K562 (cell line): ENCODE results near the gene MRPL4. TPM values are rescaled to one million over a fixed set of nuclear protein-coding genes. Genes with fewer than 3 reads are reported as not detected.

ENCODE experiments used
- ARID2 ChIP-seq: fragments of 450-650 bp; IDR thresholded peaks from 2 replicates; pipeline ENCODE4 v1.6.1; 2017; ENCODE audit warnings: antibody characterized with exemption, mild to moderate bottlenecking
- CAMTA2 ChIP-seq: fragments of 250-450 bp; sonication (Bioruptor Pico); conservative IDR thresholded peaks from 2 replicates; pipeline ENCODE4 v1.5.1; 2022
- ESRRA ChIP-seq: fragments of 450-650 bp; IDR thresholded peaks from 2 replicates; pipeline ENCODE4 v1.6.1; 2014; ENCODE audit warnings: low read depth, mild to moderate bottlenecking, moderate library complexity, borderline replicate concordance
- ETV5 ChIP-seq: sonication (generic); formaldehyde crosslinking; IDR thresholded peaks from 2 replicates; pipeline ENCODE4 v1.4.0; 2020; ENCODE audit warnings: low read depth, mild to moderate bottlenecking, missing genetic modification reagents
- GATA2 ChIP-seq: sonication (generic); formaldehyde crosslinking; IDR thresholded peaks from 2 replicates; pipeline ENCODE4 v1.4.0; 2020; ENCODE audit warnings: mild to moderate bottlenecking, missing genetic modification reagents
- HDAC2 ChIP-seq: fragments of 450-650 bp; IDR thresholded peaks from 2 replicates; pipeline ENCODE4 v1.6.1; 2016; ENCODE audit warnings: mild to moderate bottlenecking
- HDAC6 ChIP-seq: IDR thresholded peaks from 2 replicates; pipeline ENCODE4 v1.6.1; 2012; ENCODE audit warnings: low read depth, mild to moderate bottlenecking, control low read depth, inconsistent platforms, low read length, moderate library complexity
- HNRNPH1 ChIP-seq: fragments of 200-400 bp; formaldehyde crosslinking; optimal IDR thresholded peaks from 2 replicates; pipeline ENCODE3; 2017; ENCODE audit warnings: low read depth, mild to moderate bottlenecking, low read length, moderate library complexity
- LARP7 ChIP-seq: fragments of 450-650 bp; IDR thresholded peaks from 2 replicates; pipeline ENCODE4 v1.6.1; 2016
- NFIX ChIP-seq: fragments of 250-450 bp; sonication (Bioruptor Pico); IDR thresholded peaks from 2 replicates; pipeline ENCODE4 v1.4.0; 2020; ENCODE audit warnings: low read depth, mild to moderate bottlenecking, moderate library complexity
- NFYB ChIP-seq: IDR thresholded peaks from 2 replicates; pipeline ENCODE4 v1.6.1; 2011; ENCODE audit warnings: mild to moderate bottlenecking, moderate library complexity; ENCODE audit not compliant: insufficient read length; ENCODE audit errors: extremely low read depth
- POLR2H ChIP-seq: IDR thresholded peaks from 2 replicates; pipeline ENCODE4 v1.6.1; 2016; ENCODE audit warnings: missing genetic modification characterization, low read depth, mild to moderate bottlenecking, control low read depth, missing compliant biosample characterization, moderate library complexity
- PRDM10 ChIP-seq: fragments of 450-650 bp; IDR thresholded peaks from 2 replicates; pipeline ENCODE4 v1.6.1; 2018; ENCODE audit not compliant: partially characterized antibody
- RBM17 ChIP-seq: fragments of 200-400 bp; formaldehyde crosslinking; IDR thresholded peaks from 2 replicates; pipeline ENCODE4 v1.6.1; 2017; ENCODE audit warnings: low read depth, mild to moderate bottlenecking, low read length, borderline replicate concordance
- RFX7 ChIP-seq: fragments of 250-450 bp; sonication (Bioruptor Pico); IDR thresholded peaks from 2 replicates; pipeline ENCODE4 v1.5.1; 2021; ENCODE audit warnings: mild to moderate bottlenecking
- TRIM25 ChIP-seq: fragments of 450-650 bp; IDR thresholded peaks from 2 replicates; pipeline ENCODE4 v1.7.0; 2016; ENCODE audit warnings: borderline replicate concordance
- ZNF232 ChIP-seq: sonication (generic); formaldehyde crosslinking; IDR thresholded peaks from 2 replicates; pipeline ENCODE4 v1.8.0; 2022; ENCODE audit warnings: mild to moderate bottlenecking, missing genetic modification reagents
- ZNF24 ChIP-seq: fragments of 450-650 bp; IDR thresholded peaks from 2 replicates; pipeline ENCODE4 v1.6.1; 2016
- ZNF282 ChIP-seq: sonication (generic); formaldehyde crosslinking; IDR thresholded peaks from 2 replicates; pipeline ENCODE4 v1.8.1; 2023; ENCODE audit warnings: missing genetic modification reagents
- ZNF311 ChIP-seq: fragments of 250-450 bp; sonication (Bioruptor Pico); IDR thresholded peaks from 2 replicates; pipeline ENCODE4 v1.4.0; 2020; ENCODE audit warnings: mild to moderate bottlenecking, moderate library complexity
- ZNF639 ChIP-seq, 2 experiments: fragments of 200-800 bp in 1 of 2; sonication (Bioruptor generic) in 1 of 2; sonication (generic) in 1 of 2; formaldehyde crosslinking in 1 of 2; IDR thresholded peaks in 1 of 2; conservative IDR thresholded peaks in 1 of 2; 2 replicates each; pipeline versions ENCODE4 v1.5.0 to v1.6.1; 2016 to 2020; ENCODE audit warnings: missing compliant biosample characterization in 1 of 2, missing genetic modification characterization in 1 of 2, missing genetic modification reagents in 1 of 2
- ZNF644 ChIP-seq: fragments of 200-800 bp; sonication (Bioruptor generic); IDR thresholded peaks from 2 replicates; pipeline ENCODE4 v1.6.1; 2016; ENCODE audit warnings: low read depth, missing genetic modification characterization, missing compliant biosample characterization
- ZNF707 ChIP-seq: fragments of 250-450 bp; sonication (Bioruptor Pico); conservative IDR thresholded peaks from 2 replicates; pipeline ENCODE4 v1.8.0; 2022; ENCODE audit warnings: inconsistent platforms, mild to moderate bottlenecking, moderate library complexity
- ZNF77 ChIP-seq: fragments of 250-450 bp; sonication (Bioruptor Pico); IDR thresholded peaks from 2 replicates; pipeline ENCODE4 v1.5.0; 2020
- ZNF778 ChIP-seq: fragments of 450-650 bp; formaldehyde crosslinking; IDR thresholded peaks from 2 replicates; pipeline ENCODE4 v1.4.0; 2020; ENCODE audit warnings: mild to moderate bottlenecking, moderate library complexity
- polyA plus RNA-seq, 8 experiments: library from polyadenylated mRNA; depleted of rRNA in 4 of 8; stranded (reverse) in 5 of 8; unstranded in 3 of 8; fragments of >200 nt; fragmentation: Nextera tagmentation in 2 of 8; fragmentation: Illumina TruSeq in 1 of 8; extraction: Ambion mirVana in 2 of 8; extraction: Trizol in 1 of 8; gene quantifications; 2 replicates each; pipeline versions ENCODE4 v1.2.1 to v1.2.3, GENCODE V29; 2011 to 2014; ENCODE audit warnings: inconsistent platforms in 1 of 8, missing spikeins in 1 of 8
- total RNA-seq, 7 experiments: library from RNA; depleted of rRNA in 6 of 7; stranded (reverse); fragments of >200 nt in 6 of 7; fragmentation: Illumina TruSeq in 2 of 7; extraction: Trizol in 2 of 7; gene quantifications; 2 replicates each; pipeline versions ENCODE4 v1.2.1 to v1.2.3, GENCODE V29; 2011 to 2021; ENCODE audit warnings: low replicate concordance in 1 of 7

MRPL4 gene
- total and polyA plus RNA-seq, 9 of the 15 experiments (the other 6 are each of a cell fraction or from before 2014, with no cell fraction given): 1.4 to 239 (median 64.9) TPM

DNA sequence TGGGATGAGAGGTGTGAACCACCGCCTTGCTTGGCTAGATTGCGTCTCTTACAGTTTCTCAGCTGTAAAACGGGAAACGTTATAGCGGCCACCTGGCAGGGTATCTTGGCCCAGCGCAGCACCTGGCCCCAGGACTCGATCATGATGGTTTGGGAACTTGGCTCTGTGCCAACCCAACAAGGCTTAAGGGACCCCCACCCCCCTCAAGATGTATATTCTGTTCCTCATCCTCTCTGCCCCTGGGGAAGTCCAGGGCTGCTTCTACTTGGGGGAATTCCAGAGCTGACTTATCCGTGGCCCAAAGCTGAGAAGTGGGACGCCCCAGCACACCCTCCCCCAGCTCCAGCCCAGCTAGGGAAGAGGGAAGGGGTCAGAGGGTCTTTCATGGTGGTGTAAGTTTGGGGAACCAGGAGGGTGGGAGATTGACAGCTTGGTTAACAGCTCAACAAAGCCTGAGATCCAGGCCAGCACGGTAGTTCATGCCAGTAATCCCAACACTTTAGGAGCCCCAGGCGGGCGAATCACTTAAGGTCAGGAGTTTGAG is 19.6 kb downstream of the MRPL4 start (continued):
- TF ChIP-seq ZNF282 (CRISPR knock-in tag): 0 out of 2 replicates have a peak, but pooled peaks have one; percentile 57
- TF ChIP-seq POLR2H (tag): no peak
- TF ChIP-seq NFYB: no peak
- no peak for TF ChIP-seq ETV5
- TF ChIP-seq ZNF77 (CRISPR knock-in tag): no peak
- TF ChIP-seq ZNF778 (CRISPR knock-in tag): no peak
- TF ChIP-seq TRIM25: no peak
- no peak for TF ChIP-seq GATA2 (CRISPR knock-in tag)
- TF ChIP-seq RFX7: no peak
- TF ChIP-seq ZNF644 (tag): no peak
- TF ChIP-seq NFIX (CRISPR knock-in tag): peak; percentile 98
- TF ChIP-seq PRDM10: no peak
- TF ChIP-seq ZNF24: 0 out of 2 replicates have a peak, but pooled peaks have one; percentile 9
- no peak for TF ChIP-seq ARID2
- no peak for TF ChIP-seq HDAC2
- TF ChIP-seq ZNF707 (CRISPR knock-in tag): no peak
- TF ChIP-seq ESRRA: no peak
- TF ChIP-seq ZNF311 (CRISPR knock-in tag): no peak
- no peak for TF ChIP-seq HDAC6
- TF ChIP-seq ZNF639 (CRISPR knock-in tag; conservative IDR thresholded peaks at IDR 0.05 in 1 of 2, IDR thresholded peaks at IDR 0.05 in 1 of 2): no peak
- no peak for TF ChIP-seq LARP7
- no peak for TF ChIP-seq ZNF232 (CRISPR knock-in tag)
- TF ChIP-seq CAMTA2 (CRISPR knock-in tag): no peak
- TF ChIP-seq RBM17: no peak
- TF ChIP-seq HNRNPH1: no peak
